CD4-positive, alpha-beta T cell treated with Interleukin-4 for 4 hours (primary cell): ENCODE measurements around the gene MYLK2.
A peak's percentile ranks its signal among the peaks of the same experiment; 100 is the strongest.
"Not testable (repeated sequence)": the region's sequence is repeated elsewhere in the genome, so short reads cannot be mapped to it uniquely, and the experiment has no call there.

Experiments used
- DNase-seq: peaks from one replicate; pipeline ENCODE4 v3.0.0-alpha.2; 2020

Gene MYLK2

GRCh38 chr20:31816221-31816620 lies 2.9 kb upstream of the MYLK2 start:
- DNase-seq, result no peak

DNA sequence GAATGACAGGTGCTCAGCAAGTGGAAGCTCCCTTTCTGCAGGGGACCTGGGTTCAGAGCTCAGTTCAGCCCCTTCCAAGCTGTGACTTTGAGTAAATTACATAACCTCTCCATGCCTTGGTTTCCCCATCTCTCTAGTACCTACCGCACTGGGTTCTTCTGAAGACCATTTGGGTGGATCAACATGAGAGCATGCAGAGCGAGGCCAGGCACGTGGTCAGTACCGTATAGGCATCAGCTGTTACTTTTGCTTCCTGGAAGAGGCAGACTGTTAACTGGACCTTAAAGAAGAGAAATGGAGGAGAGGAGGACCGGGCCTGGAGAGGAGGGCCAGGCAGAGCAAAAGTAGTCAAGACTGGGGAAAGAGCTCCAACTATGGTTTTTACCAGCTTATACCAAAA lies 1.7 kb upstream of the MYLK2 start:
- DNase-seq, result no peak

DNA sequence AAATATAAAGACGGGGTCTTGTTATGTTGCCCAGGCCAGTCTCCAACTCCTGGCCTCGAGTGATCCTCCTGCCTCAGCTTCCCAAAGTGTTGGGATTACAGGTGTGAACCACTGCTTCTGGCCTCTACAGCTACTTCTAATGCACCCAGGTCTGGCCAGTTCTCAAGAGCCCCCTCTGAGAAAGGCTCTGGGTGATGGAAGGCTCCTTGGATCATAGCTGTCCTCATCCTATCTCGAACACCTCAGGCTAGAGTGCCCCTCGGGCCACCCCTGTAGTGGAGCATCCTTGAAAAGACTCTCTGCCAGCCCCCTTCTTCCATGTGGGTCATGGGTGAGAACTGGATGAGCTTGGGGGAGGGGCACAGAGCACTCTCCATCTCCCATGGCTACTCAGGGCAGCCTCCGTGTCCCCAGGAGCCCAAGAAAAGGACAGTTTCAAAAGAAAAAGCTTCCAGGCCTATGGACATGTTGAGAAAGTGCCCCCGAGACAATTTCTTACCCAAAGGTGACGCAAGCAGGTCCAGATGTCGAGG lies 714 bp upstream of the MYLK2 start:
- DNase-seq, result no peak

DNA sequence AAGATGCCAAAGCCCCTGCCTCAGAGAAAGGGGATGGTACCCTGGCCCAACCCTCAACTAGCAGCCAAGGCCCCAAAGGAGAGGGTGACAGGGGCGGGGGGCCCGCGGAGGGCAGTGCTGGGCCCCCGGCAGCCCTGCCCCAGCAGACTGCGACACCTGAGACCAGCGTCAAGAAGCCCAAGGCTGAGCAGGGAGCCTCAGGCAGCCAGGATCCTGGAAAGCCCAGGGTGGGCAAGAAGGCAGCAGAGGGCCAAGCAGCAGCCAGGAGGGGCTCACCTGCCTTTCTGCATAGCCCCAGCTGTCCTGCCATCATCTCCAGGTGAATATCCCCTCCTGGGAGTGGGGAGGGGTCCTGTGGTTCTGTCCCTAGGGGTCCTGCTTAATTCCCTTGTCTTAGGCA lies 1.1 kb downstream of the MYLK2 start:
- no peak for DNase-seq

GRCh38 chr20:31821427-31821826 lies 2.3 kb downstream of the MYLK2 start:
- no peak for DNase-seq

DNA sequence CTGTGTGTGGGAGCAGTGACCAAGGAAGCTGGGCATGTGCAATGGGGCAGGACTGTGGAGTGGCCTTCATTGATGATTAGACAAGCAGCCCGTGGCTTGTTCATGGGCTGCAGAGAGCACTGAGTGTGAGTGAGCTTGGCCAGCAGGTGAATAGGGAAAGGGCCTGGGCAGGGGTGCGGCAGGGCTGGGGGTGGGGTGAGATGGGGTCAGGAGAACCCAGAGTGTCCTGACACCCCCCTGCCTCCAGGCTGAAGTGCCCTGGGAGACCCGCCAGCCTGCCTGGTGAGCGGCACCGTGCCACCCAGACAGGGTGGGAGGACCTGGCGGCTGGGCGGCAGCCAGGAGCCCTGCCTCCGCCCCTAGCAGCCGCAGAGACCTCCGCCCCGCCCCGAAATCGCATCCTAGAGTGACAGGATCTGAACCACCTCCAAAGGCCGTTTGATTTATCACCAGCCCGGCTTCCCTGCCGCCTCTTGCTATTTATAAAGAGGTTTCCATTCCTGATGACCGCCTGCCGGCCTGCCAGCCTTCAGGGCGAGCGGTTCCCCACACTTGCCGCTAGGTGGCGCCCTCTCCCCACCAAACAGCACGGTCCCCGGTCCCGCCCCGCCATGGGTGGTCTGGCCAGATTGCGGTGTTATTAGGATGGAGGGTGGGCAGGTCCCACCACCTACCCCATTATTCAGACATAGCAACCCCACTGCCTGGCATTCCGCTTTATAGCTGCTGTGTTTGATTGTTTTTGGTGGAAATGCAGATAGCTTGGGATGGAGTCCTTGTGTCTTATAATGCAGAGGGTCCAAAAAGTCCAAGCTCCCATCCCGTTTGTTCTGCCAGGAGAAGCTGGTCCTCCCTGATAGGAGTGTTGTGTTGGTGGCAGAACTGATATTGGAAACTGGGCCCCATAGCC lies 3.5 kb downstream of the MYLK2 start:
- peak; percentile 59 for DNase-seq

DNA sequence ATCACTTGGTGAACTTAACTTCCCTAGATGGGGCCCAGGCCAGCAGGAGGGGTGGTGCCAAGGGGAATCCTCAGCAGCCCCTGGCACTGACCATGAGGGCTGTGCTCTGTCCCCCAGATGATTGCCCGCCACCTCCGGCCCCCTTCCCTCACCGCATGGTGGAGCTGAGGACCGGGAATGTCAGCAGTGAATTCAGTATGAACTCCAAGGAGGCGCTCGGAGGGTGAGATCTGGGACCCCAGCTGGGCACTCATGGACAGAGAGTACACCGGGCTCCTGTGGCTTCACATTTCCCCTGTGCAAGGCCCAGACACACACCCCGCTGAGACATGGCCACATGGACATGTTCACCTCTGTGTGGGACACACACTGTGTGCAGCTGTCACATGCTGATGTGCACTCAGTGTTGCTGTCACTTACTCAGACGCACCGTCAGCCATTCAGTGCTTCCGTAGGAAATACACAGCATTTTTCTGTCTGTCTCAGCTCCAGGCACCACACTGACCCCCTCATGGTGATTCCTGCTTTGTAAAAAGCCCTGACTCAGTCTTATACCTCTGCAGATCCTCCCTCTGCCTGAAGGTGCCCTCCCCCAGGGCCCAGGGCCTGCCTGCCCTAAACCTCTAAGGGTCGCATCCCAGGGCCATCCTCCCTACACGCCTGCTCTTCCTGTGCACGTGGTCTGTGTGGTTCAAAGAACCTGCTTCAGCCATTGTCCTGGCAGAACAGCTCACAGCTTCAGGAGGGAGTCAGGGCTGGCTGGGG lies 4.4 kb downstream of the MYLK2 start:
- DNase-seq, result no peak

DNA sequence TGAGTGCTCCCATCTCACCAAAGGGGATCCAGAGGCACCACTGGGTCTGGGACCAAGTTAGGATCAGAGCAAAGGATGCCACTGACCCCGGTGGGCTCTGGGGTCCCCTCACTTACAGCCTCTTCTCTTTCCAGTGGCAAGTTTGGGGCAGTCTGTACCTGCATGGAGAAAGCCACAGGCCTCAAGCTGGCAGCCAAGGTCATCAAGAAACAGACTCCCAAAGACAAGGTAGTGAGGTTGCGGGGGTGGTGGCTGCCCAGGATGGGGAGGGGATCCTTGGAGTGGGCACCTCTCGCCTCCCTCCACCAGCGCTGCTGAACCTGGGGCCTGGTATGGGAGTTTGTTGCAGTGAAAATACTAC lies 4.9 kb downstream of the MYLK2 start:
- DNase-seq, result no peak

- no peak for DNase-seq
These were observed 5.6 kb downstream of the MYLK2 start for GRCh38 chr20:31824554-31825313.

DNA sequence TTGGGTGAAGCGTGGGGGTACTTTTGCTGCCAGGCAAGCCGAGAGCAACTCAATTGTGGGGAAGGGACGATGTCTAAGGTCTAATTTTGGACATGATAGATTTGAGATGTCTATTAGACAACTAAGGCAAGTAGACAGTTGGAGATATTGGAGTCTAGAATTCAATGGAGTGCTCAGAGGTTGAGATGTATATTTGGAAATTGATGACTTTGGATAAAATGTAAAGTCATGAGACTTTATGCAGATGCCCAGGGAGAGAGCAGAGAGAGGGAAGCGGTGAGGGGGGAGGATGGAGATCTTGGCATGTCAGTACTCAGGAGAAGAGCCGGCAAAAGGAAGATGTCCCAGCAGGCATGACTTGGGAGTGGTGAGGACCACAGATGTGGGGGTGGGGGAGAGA lies 6.9 kb downstream of the MYLK2 start:
- no peak for DNase-seq

- DNase-seq, result no peak
These were observed 7.9 kb downstream of the MYLK2 start for GRCh38 chr20:31827059-31827458.

DNA sequence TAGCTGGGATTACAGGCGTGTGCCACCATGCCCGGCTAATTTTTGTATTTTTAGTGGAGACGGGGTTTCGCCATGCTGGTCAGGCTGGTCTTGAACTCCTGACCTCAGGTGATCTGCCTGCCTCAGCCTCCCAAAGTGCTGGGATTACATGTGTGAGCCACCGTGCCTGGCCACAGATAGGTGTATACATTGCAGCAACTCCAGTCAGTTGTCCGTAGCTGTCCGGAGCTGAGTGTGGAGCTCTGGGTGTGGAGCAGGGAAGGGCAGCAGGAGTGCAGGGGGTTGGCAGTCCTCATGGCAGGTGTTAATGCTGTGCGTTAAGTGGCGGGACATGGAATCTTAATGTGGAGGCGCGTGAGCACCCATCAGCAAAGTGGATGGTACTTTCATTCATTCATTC lies 8.9 kb downstream of the MYLK2 start:
- not testable (repeated sequence) for DNase-seq

DNA sequence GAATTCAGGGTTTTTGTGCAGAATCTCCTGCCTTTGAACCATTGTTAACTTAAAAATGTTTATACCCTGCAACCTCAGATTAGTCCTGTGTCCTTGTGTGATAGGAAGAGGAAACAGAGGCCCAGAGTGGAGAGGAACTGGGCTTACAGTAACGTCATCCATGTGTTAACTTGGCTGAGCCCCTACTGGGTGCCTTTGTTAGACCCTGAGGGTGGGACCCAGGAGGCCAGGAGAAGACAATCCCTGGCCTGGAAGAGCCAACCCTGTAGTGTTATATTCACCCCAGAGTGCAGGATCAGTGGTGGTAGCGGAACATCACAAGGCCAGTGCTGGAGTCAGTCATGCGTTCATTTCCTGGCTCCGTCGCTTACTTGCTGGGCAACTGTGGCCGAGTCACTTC lies 10.6 kb downstream of the MYLK2 start:
- DNase-seq, result no peak

- DNase-seq, result no peak
These were observed 11.3 kb downstream of the MYLK2 start for GRCh38 chr20:31830406-31830981.

DNA sequence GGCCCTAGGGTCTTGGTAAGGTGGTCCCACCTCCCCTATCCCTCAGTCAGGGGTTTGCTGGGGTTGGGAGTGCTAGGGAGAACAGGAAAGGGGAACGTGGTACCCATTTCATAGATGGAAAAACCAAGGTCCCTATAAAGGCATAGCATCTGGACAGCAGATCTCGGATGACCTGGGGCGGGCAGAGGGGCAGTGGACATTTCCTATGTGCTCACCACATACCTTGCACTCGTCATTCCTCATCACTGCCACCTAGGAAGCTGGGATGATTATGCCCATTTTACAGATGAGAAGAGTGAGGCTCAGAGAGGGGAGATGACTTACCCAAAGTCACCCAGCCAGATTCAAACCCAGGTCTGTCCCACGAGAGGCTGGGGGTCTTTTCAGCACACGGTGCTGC lies 12.1 kb downstream of the MYLK2 start:
- no peak for DNase-seq

GRCh38 chr20:31831771-31832306 lies 12.7 kb downstream of the MYLK2 start:
- DNase-seq, result no peak

DNA sequence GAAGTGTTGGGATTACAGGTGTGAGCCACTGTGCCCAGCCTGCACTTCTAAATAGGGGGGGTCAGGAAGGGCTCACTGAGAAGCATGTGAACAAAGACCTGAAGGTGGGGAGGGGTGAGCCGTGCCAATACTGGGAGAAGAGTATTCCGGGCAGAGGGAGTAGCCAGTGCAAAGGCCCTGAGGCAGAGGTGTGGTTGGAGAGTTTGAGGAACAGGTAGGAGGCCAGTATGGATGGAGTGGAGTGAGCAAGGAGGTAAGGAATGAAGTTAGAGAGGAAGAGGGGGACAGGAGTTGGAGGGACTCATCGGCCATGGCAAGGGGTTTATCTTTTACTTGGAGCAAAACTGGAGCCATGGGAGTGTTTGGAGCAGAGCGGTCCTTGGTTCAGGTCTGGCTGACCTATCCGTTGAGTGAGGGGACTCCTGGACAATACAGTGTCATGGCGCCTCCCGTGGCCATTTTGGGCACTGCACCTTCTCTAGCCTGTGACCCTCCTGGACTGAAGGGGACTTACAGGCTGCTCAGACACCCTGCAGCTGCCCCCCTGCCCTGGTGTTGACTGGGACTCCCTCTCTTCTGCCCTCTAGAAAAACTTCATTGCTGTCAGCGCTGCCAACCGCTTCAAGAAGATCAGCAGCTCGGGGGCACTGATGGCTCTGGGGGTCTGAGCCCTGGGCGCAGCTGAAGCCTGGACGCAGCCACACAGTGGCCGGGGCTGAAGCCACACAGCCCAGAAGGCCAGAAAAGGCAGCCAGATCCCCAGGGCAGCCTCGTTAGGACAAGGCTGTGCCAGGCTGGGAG lies 14.2 kb downstream of the MYLK2 start:
- peak; percentile 46 for DNase-seq

DNA sequence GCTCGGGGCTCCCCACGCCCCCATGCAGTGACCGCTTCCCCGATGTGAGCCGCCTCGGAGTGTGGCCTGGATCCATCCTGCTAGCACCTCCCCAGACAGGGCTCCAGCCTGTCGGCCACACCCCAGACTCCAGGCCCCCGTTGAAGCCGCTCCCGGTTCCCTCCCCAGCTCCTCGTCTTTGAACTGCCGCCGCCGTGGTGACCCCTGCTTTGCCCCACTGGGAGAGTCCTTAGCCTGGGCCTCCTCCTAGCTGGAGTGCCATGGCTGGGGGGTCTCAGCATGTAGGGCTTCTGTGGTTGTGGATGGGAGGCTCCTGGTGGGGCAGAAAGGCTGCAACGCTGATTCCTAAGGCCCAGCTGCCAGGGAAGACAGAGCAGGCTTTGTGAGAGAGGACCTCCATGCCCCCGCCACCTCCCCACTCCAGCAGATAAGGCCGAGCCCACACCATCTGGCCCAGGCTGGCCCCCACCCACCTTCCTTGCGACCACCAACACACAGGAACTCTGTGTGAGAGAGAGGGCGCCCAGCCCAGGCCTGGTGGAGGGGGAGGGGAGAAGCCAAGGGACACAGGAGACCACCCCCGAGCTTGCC lies 14.9 kb downstream of the MYLK2 start:
- no peak for DNase-seq

GRCh38 chr20:31835554-31835953 lies 16.4 kb downstream of the MYLK2 start:
- no peak for DNase-seq

DNA sequence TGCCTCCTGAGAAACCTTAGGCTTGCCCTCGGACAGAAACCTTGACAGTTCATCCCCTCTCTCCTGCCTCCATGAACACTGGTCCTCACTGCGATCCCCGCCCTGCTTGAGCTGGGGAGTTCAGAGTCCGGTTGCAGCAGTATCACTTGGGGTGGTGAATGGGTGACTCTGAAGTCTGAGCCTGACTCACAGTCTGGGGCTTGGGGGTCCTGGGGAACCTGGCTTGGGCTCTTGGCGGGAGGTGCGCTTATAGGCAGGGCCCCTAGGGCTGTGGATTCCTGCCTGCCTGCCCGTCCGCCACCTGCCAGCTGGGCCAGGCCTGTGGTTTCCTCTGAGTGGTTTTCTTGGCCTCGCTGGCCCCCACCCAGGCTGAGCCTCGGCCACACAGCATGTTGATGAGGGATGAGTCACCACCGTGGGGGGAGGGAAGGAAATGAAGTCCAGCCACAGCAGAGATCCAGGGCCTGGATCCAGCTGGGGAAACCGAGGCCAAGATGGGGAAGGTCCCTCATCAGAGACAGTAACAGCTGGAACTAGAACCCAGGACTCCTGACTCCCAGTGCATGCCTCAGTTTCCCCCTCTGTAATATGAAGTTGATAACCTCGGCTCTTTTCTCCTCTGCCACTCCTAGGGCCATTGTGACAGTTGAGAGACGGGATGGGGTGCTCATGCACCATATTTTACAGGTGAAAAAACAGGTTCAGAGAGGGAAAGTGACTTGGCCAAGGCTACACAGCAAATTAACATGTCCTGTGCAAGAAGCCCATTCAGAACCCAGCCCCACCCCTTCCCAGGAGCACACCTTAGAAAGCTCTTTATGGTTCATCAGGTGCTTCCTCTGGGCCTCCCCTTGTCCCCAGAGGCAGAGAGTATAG lies 17.1 kb downstream of the MYLK2 start:
- peak; percentile 29 for DNase-seq
